ENCODE measurements around the gene CHD3.
A peak's percentile ranks its signal among the peaks of the same experiment; 100 is the strongest.
"Not testable (repeated sequence)": the region's sequence is repeated elsewhere in the genome, so short reads cannot be mapped to it uniquely, and the experiment has no call there.

Gene CHD3

DNA sequence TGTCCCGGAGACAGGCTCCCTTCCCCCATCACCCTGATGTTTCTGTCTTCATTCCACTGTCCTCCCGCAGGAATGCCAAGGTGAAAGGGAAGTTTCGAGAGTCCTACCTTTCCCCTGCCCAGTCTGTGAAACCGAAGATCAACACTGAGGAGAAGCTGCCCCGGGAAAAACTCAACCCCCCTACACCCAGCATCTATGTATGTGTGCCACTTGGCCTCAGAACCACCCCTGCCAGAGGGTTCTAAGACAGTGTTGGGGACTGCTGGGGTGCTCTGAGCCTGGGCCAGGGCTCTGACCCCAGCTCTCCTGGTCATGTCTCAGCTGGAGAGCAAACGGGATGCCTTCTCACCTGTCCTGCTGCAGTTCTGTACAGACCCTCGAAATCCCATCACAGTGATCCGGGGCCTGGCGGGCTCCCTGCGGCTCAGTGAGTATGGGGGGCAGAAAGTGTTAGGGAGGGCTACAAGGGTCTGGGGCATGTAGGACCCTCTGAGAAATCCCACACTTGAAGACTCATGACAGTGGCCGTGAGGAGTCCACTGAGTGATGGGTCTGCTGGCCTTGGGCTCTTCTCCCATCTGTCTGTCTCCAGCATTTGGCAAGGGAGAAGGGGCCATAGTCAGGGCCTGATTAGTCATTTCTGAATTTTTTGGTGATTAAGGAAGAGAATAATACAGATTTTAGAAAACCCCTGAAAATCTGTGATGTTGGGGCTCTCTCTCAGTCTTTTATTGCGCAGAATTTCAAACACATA lies 38.7 kb upstream of the CHD3 start:
- DNase-seq (ENCODE audit: low read depth in 2 of 2) = no peak

DNA sequence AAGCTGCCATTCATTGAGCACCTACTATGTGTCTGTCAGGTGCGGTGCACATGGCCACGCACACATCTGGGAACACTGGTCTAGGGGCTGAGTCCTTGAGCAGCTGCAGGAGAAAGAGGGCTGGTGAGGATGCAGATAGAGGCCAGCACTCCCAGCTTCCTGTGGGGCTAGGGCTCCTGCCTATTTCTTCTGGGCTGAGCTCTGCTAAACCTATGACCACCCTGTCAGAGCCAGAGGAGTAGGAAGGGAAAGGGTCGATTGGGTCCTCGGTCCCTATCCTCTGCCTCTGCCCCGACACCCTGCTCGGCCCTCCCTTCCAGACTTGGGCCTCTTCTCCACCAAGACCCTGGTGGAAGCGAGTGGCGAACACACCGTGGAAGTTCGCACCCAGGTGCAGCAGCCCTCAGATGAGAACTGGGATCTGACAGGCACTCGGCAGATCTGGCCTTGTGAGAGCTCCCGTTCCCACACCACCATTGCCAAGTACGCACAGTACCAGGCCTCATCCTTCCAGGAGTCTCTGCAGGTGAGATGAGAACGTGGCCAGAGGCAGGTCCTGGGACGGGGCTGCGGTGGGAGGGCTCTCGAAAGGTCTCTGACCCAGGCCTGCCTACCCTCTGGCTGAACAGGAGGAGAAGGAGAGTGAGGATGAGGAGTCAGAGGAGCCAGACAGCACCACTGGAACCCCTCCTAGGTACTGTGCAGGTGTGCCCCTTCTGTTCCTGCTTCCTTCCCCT lies 37.7 kb upstream of the CHD3 start:
- no peak for DNase-seq (ENCODE audit: low read depth in 2 of 2)

DNA sequence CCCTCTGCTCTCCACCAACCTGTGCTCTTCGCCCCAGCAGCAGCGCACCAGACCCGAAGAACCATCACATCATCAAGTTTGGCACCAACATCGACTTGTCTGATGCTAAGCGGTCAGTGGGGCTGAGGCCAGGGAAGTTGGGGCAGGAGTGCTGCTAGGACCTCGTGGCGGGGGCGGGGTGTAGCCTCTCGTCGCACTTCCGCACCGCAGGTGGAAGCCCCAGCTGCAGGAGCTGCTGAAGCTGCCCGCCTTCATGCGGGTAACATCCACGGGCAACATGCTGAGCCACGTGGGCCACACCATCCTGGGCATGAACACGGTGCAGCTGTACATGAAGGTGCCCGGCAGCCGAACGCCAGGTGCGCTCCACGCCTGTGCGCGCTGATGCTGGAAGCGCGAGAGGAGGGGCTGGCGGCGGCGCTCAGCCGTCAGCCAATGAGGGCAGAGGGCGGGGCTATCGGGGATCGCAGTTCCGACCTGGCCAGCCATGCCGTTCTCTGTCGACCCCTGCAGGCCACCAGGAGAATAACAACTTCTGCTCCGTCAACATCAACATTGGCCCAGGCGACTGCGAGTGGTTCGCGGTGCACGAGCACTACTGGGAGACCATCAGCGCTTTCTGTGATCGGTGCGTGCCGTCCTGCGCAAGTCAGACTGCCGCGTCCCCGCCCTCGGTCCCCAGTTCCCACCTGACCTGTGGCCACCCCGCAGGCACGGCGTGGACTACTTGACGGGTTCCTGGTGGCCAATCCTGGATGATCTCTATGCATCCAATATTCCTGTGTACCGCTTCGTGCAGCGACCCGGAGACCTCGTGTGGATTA lies 36.9 kb upstream of the CHD3 start:
- peak; percentile 81 for DNase-seq (ENCODE audit: low read depth in 2 of 2)

DNA sequence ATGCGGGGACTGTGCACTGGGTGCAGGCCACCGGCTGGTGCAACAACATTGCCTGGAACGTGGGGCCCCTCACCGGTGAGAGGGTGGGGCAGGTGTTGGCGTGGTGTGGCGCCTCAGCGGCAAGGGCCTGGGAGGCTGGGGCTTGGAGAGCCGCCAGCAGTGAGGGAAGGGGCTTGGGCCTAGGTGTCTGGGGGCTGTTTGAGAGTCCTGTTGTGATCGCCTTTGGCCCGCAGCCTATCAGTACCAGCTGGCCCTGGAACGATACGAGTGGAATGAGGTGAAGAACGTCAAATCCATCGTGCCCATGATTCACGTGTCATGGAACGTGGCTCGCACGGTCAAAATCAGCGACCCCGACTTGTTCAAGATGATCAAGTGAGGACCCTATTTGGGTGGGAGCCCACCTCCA lies 36.3 kb upstream of the CHD3 start:
- DNase-seq (ENCODE audit: low read depth in 2 of 2) = no peak

DNA sequence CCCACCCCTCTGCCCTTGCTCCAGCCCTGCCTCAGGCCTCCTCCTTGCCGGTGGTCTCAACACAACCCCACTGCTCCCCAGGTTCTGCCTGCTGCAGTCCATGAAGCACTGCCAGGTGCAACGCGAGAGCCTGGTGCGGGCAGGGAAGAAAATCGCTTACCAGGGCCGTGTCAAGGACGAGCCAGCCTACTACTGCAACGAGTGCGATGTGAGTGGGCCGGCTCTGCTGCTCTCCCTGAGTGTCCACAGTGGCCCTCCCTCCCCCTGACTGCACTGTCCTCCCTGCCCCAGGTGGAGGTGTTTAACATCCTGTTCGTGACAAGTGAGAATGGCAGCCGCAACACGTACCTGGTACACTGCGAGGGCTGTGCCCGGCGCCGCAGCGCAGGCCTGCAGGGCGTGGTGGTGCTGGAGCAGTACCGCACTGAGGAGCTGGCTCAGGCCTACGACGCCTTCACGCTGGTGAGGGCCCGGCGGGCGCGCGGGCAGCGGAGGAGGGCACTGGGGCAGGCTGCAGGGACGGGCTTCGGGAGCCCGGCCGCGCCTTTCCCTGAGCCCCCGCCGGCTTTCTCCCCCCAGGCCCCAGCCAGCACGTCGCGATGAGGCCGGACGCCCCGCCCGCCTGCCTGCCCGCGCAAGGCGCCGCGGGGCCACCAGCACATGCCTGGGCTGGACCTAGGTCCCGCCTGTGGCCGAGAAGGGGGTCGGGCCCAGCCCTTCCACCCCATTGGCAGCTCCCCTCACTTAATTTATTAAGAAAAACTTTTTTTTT lies 35.5 kb upstream of the CHD3 start:
- DNase-seq (ENCODE audit: low read depth in 2 of 2) = no peak

DNA sequence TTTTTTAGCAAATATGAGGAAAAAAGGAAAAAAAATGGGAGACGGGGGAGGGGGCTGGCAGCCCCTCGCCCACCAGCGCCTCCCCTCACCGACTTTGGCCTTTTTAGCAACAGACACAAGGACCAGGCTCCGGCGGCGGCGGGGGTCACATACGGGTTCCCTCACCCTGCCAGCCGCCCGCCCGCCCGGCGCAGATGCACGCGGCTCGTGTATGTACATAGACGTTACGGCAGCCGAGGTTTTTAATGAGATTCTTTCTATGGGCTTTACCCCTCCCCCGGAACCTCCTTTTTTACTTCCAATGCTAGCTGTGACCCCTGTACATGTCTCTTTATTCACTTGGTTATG lies 34.9 kb upstream of the CHD3 start:
- no peak for DNase-seq (ENCODE audit: low read depth in 2 of 2)

DNA sequence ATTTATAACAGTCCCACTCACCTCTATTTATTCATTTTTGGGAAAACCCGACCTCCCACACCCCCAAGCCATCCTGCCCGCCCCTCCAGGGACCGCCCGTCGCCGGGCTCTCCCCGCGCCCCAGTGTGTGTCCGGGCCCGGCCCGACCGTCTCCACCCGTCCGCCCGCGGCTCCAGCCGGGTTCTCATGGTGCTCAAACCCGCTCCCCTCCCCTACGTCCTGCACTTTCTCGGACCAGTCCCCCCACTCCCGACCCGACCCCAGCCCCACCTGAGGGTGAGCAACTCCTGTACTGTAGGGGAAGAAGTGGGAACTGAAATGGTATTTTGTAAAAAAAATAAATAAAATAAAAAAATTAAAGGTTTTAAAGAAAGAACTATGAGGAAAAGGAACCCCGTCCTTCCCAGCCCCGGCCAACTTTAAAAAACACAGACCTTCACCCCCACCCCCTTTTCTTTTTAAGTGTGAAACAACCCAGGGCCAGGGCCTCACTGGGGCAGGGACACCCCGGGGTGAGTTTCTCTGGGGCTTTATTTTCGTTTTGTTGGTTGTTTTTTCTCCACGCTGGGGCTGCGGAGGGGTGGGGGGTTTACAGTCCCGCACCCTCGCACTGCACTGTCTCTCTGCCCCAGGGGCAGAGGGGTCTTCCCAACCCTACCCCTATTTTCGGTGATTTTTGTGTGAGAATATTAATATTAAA lies 34.4 kb upstream of the CHD3 start:
- no peak for DNase-seq (ENCODE audit: low read depth in 2 of 2)

DNA sequence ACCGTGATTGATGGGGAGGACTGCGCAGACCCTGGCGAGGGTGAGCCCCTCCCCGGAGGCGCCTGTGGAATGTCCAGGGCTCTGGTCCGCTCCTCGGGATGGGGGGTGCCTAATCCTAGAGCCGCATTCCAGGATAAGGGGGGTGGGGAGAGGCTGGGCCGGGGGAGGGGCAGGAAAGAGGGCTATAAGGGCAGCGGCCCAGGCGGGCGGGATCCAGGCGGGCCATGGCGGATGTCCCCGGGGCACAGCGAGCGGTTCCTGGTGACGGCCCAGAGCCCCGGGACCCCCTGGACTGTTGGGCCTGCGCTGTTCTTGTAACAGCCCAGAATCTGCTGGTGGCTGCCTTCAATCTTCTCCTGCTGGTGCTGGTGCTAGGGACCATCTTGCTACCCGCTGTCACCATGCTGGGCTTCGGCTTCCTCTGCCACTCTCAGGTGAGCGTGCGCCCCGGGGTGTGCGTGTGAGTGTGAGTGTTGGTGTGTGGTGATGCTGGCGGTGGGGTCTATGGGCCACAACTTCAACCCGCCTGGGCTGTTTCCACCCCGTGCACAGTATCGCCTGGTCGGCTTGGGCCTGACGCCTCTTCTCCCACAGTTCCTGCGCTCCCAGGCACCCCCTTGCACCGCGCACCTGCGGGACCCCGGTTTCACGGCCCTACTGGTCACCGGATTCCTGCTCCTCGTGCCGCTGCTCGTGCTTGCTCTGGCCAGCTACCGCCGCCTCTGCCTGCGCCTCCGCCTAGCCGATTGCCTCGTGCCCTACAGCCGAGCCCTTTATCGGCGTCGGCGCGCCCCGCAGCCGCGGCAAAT lies 33.5 kb upstream of the CHD3 start, which contains the start of gene TMEM88:
Gene TMEM88 (plus strand): TSS at position 216 of the 809 bp plus-strand sequence. CDS start 9 bp downstream, at position 225.
- DNase-seq (ENCODE audit: low read depth in 2 of 2) = no peak

DNA sequence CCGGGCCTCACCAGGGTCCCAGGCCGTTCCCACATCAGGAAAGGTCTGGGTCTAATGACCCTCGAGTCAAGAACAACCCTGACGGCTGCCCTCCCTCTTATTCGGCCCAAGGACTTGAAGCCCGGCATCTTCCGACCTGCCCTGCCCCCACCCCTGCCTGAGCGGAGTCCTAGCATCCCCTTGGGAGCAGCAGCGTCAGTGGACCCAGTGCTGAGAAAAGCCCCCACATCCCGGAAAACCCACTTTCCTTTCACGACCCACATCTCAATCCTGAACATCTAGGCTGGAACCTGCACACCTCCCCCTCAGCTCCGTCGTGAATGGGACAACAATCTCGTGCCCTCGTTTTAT lies 33.0 kb upstream of the CHD3 start:
- no peak for DNase-seq (ENCODE audit: low read depth in 2 of 2)

DNA sequence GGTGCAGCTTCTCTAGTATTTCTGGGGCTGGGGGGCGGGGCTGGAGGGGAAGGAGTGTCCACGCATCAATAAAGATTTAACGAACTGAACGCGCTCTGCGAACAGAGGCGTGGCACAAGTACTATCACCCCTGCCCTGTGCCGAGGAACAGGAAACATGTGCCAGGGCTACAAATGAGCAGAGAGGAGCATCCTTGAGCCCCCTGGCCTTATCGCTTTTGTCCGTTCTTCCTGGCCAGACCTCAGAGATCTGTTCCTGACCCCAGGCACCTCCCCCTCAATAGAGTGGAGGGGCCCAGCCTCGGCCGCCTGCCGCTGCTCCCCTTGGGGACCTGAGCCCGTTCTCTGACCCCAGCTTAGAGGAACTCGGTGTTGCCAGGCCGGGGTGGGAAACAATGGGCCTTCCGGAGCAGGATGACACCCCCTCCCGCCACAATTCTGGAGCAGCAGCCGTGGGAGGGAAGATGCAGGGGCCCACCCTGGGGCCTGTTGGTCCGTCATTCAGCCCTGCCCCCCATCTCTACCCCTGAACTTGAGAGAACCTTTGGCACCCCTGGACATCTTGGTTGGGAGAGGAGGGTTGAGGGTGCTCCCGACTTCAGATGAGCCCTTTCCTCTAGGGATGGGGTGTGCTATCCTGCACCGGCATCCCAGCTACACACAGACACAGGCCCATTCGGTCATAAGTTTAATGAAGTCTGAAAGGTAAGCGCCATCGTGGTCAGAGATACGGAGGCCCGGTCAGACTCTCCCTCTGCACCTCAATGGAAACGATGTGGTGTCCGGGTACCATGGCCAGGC lies 32.4 kb upstream of the CHD3 start:
- DNase-seq (ENCODE audit: low read depth in 2 of 2) = no peak

DNA sequence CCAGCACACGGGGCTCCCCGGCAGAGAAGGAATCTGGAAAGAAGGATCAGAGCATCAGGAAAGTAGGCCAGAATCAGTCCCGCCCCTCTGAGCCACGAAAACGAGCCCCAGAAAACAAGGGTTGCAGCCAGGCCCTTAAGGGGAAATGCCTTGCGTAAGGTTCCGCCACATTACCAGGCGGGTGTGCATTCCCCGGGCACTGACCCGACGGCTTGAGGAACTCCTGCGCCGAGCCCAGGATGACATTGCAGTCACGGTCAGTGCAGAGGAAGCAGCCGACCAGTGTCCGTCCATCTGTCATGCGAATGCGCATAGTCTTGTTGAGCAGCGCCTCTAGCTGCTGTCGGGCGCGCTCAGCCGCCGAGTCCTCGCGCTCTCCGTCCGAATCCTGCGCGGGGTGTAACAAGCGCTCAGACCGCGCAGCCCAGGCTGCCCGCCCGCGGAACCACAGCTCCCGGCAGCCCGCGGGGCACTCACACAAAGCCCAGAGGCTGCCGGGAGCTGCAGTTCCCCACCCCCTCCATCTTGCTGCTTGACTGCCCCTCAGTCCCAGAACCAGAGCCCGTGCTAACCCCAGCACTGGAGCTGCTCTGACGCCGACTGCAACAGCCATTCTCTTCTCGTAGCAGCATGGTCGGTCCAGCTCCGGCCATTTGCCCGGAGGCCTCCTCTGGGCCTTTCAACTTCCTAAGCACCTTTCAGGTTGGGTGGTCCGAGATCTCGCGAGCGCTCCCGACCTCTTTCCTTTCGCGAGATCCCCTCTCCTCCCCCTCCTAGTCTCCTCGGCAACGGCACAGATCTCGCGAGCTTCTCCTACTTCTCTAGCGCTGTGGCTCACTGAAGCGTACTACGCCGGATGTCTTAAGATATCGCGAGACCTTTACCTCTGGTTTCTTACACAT lies 31.5 kb upstream of the CHD3 start, which contains the start of gene NAA38:
Gene NAA38 (minus strand): TSS at position 749 of the 902 bp plus-strand sequence. CDS start 96 bp downstream, at position 653.
- peak; percentile 87 to 93 for DNase-seq (ENCODE audit: low read depth in 2 of 2)

DNA sequence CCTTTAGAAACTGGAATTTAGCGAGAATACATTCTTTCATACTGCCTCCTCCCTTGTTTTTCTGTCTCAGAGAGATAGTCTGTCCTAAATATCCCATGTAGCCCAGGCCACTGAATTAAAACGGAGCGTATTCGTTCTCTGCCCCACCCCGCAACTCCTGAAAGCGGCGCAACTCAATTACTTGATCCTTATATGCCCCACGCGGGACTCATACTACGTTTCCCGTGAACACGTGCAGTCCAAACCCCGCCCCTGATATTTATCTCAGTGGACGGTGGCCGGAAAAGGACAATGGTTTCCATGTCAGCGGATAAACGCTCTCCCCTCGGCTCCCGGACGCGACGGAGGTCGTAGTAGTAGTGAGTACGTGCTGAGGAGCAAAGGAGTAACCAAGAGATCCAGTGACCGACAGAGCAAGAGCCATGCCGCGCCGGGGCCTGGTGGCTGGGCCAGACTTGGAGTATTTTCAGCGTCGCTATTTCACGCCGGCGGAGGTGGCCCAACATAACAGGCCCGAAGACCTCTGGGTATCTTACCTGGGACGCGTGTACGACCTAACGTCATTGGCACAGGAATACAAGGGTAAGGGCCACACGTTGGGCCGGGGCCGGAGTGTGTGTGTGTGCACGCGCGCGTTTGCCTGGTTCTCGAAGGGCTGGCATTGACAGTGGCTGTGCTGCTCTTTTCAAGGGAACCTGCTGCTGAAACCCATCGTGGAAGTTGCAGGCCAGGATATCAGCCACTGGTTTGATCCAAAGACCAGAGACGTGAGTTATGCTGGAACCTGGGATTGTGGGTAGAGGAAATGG lies 30.7 kb upstream of the CHD3 start, which contains the start of gene CYB5D1:
Gene CYB5D1 (plus strand): TSS at position 291 of the 809 bp plus-strand sequence. CDS start 132 bp downstream, at position 423.
- DNase-seq (ENCODE audit: low read depth in 2 of 2) = peak; percentile 77 to 79

DNA sequence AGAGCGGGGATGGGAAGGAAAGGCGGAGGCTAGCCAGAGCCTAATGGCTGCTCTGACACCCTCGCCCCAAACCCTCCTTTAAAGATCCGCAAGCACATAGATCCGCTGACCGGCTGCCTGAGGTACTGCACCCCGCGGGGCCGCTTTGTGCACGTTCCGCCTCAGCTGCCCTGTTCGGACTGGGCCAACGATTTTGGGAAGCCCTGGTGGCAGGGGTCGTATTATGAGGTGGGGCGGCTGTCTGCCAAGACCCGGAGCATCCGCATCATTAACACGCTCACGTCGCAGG lies 30.1 kb upstream of the CHD3 start:
- no peak for DNase-seq (ENCODE audit: low read depth in 2 of 2)

DNA sequence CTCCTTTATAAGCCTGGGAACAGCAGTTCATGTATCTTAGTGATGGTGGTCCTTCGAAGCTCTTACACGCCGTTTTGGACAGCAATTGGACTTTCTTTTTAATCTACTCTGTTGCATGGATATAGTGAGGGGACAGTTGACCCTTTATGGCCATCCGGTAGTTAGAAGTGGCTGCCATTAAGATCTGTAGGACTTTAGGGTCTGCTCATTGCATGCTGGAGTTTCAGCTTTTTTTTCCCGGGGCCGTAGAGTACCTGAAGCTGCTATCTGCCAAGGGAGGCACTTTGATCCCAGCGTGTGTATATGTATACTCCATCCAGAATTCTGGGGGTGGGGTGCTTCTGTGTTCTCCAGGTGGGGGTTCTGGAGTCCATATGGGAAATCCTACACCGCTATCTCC lies 29.6 kb upstream of the CHD3 start:
- no peak for DNase-seq (ENCODE audit: low read depth in 2 of 2)

DNA sequence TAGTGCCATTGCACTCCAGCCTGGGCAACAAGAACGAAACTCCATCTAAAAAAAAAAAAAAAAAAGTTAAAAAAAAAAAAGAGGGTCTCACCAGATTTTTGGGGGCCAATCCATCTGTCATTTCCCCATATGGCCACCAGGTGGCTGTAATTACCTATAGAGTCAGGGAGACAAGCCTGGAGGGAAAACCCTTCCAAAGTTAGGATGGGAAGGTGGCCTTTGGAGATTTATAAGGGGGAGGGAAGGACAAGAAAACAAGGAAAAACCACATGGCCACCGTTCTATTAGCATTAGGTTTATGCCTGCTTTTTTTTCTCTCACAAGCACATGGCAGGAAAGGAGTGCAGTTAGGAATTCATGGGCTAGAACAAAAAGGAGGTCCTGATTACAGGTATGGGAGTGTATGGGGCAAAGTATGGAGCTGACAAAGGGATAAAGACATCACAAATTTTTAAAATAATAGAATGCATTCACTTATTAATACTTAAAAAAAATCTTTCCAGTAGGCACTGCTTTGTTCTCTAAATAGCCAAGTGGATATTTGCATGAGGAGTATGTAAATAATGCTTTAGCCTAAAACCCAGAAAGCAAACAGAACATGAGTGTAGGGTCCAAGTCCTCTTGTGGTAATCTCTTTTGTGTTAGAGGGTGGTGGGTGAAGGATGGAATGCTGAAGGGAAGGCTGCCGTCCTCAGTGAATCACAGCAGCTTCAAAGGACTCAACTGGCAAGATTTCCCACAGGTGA lies 25.7 kb upstream of the CHD3 start:
- DNase-seq (ENCODE audit: low read depth in 2 of 2) = no peak

DNA sequence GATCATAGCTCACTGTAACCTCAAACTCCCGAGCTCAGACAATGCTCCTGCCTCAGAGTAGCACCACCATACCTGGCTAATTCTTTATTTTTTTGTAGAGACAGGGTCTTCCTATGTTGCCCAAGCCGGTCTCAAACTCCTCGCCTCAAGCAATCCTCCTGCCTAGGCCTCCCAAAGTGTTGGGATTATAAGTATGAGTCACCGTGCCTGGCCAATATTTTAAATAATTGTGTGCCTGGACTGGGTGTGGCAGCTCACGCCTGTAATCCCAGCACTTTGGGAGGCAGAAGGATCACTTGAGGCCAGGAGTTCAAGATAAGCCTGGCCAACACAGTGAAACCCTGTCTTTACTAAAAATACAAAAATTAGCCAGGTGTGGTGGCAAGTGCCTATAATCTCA lies 24.2 kb upstream of the CHD3 start:
- DNase-seq (ENCODE audit: low read depth in 2 of 2) = not testable (repeated sequence)

Measured in activated CD8-positive, alpha-beta memory T cell treated with anti-CD3 and anti-CD28 coated beads for 4 hours (primary cell).